A673 (cell line): ENCODE data around the gene CBLC. TPM values are rescaled to one million over a fixed set of nuclear protein-coding genes. Genes with fewer than 3 reads are reported as not detected.
A peak's percentile ranks its signal among the peaks of the same experiment; 100 is the strongest.

Experiments used
- BruUV-seq: library from RNA; stranded (reverse); fragments of 400-500 nt; replicated peaks from 2 replicates; lab custom pipeline; 2021; lab: Mats Ljungman, UMichigan
- CTCF ChIA-PET: fragments of 300-600 bp; sonication (Branson Sonifier 250); formaldehyde crosslinking; loops from one replicate; lab custom pipeline; 2022; ENCODE audit warnings: antibody characterized with exemption; lab: Charles Lee
- POLR2A ChIA-PET: fragments of 300-600 bp; sonication (Branson Sonifier 250); formaldehyde crosslinking; loops from one replicate; lab custom pipeline; 2022; ENCODE audit warnings: antibody characterized with exemption; ENCODE audit not compliant: low non-redundant PET; lab: Charles Lee
- DNase-seq: peaks from one replicate; pipeline ENCODE4 v3.0.0-alpha.2; 2015; ENCODE audit warnings: low spot score
- H3K27ac ChIP-seq: fragments of 200-600 bp; sonication (generic); 2 replicates; pipeline ENCODE4 v1.5.1; 2016; ENCODE audit warnings: mixed run types, low read depth, mild to moderate bottlenecking, mixed read lengths, antibody characterized with exemption, low read length; ENCODE audit not compliant: poor library complexity, severe bottlenecking
- H3K27me3 ChIP-seq: fragments of 200-600 bp; sonication (generic); replicated peaks from 2 replicates; pipeline ENCODE4 v1.6.1; 2017; ENCODE audit warnings: mixed run types, low read depth, mild to moderate bottlenecking, mixed read lengths, antibody characterized with exemption, low read length; ENCODE audit not compliant: insufficient read depth, poor library complexity
- H3K36me3 ChIP-seq: fragments of 200-600 bp; sonication (generic); 2 replicates; pipeline ENCODE4 v1.6.1; 2016; ENCODE audit warnings: mixed run types, mild to moderate bottlenecking, mixed read lengths, antibody characterized with exemption, low read length; ENCODE audit not compliant: insufficient read depth, poor library complexity, severe bottlenecking
- H3K4me1 ChIP-seq: fragments of 200-600 bp; sonication (generic); 2 replicates; pipeline ENCODE4 v1.6.1; 2017; ENCODE audit warnings: mixed run types, mild to moderate bottlenecking, mixed read lengths, antibody characterized with exemption, low read length; ENCODE audit not compliant: insufficient read depth, poor library complexity, severe bottlenecking
- H3K4me3 ChIP-seq: fragments of 200-600 bp; sonication (generic); 2 replicates; pipeline ENCODE4 v1.5.1; 2016; ENCODE audit warnings: low read depth, mixed run types, mild to moderate bottlenecking, mixed read lengths, low read length; ENCODE audit not compliant: poor library complexity, severe bottlenecking
- H3K9me3 ChIP-seq: fragments of 200-600 bp; sonication (generic); 2 replicates; pipeline ENCODE4 v1.6.1; 2016; ENCODE audit warnings: mixed run types, low read depth, mild to moderate bottlenecking, mixed read lengths, antibody characterized with exemption, low read length; ENCODE audit not compliant: poor library complexity, severe bottlenecking
- CTCF ChIP-seq: fragments of 300-800, 200-600 bp; sonication (generic); conservative IDR thresholded peaks from 2 replicates; pipeline ENCODE4 v1.5.1; 2017; ENCODE audit warnings: low read depth, mild to moderate bottlenecking, antibody characterized with exemption, low read length, moderate library complexity, mixed read lengths
- EZH2 ChIP-seq: fragments of 200-600 bp; sonication (generic); IDR thresholded peaks from 2 replicates; pipeline ENCODE4 v1.6.1; 2017; ENCODE audit warnings: borderline replicate concordance, low read depth, mild to moderate bottlenecking, mixed read lengths, antibody characterized with exemption, low read length; ENCODE audit not compliant: poor library complexity, severe bottlenecking
- intact Hi-C: fragments of 100-400 bp; cut with micrococcal nuclease; formaldehyde crosslinking; loops from one replicate; pipeline ENCODE4 v1.10.0; 2022; ENCODE audit not compliant: unreplicated experiment
- total RNA-seq: library from RNA; stranded (reverse); gene quantifications from 2 replicates; pipeline ENCODE4 v1.2.3, GENCODE V29; 2021

CBLC gene
- total RNA-seq, 1 experiment from 2014 or later = not detected

GRCh38 chr19:44753932-44754749, 23.5 kb upstream of the CBLC start:
- Histone ChIP-seq H3K36me3 (no peaks in the 10 kb centered on the region), H3K4me3 (peak overlapping the region; percentile 29), H3K27me3 (no peaks in the 10 kb centered on the region), H3K4me1 (peaks cover 28% of the 10 kb centered on the region), H3K9me3 (no peaks in the 10 kb centered on the region), H3K27ac (peak overlapping the region; percentile 60)
- ChIA-PET POLR2A (interaction anchor here (0.6 kb wide), 1 partner anchor 13 kb away, joined by 5 read pairs; no protein-coding TSS in a partner anchor), CTCF (interaction anchor here (0.6 kb wide), 2 partner anchors 161 to 722 kb away, joined by 3 read pairs; no protein-coding TSS in a partner anchor)
- intact Hi-C loops = no loop called here
- DNase-seq = peak; percentile 50
- TF ChIP-seq EZH2 = no peak
- TF ChIP-seq CTCF = no peak
- no TSS peak for BruUV-seq

GRCh38 chr19:44754750-44755080, 23.0 kb upstream of the CBLC start:
- Histone ChIP-seq H3K4me3 (peak overlapping the region; percentile 29), H3K27me3 (no peaks in the 10 kb centered on the region), H3K9me3 (no peaks in the 10 kb centered on the region), H3K36me3 (no peaks in the 10 kb centered on the region), H3K27ac (peak overlapping the region; percentile 60), H3K4me1 (peaks cover 27% of the 10 kb centered on the region)
- POLR2A ChIA-PET = interaction anchor here (0.6 kb wide), 1 partner anchor 12 kb away, joined by 5 read pairs; no protein-coding TSS in a partner anchor
- intact Hi-C loops = no loop called here
- DNase-seq = no peak
- CTCF ChIA-PET = interaction anchor here (0.6 kb wide), 1 partner anchor 160 kb away, joined by 3 read pairs; no protein-coding TSS in a partner anchor
- TF ChIP-seq CTCF (no peak), EZH2 (no peak)
- BruUV-seq = no TSS peak

- Histone ChIP-seq H3K27me3 (no peaks in the 10 kb centered on the region), H3K4me3 (no peak overlapping the region), H3K9me3 (no peaks in the 10 kb centered on the region), H3K27ac (no peak overlapping the region), H3K36me3 (no peaks in the 10 kb centered on the region), H3K4me1 (peaks cover 27% of the 10 kb centered on the region)
- no TSS peak for BruUV-seq
- POLR2A ChIA-PET = interaction anchor here (0.6 kb wide), 1 partner anchor 16 kb away, joined by 4 read pairs; no protein-coding TSS in a partner anchor
- CTCF ChIA-PET = no interaction called here
- TF ChIP-seq EZH2 = no peak
- TF ChIP-seq CTCF = no peak
- intact Hi-C loops = no loop called here
- no peak for DNase-seq
These were observed 22.5 kb upstream of the CBLC start for GRCh38 chr19:44755219-44755618.
